ENCODE measurements around the gene HECW1. TPM values are rescaled to one million over a fixed set of nuclear protein-coding genes. Genes with fewer than 3 reads are reported as not detected.

Gene HECW1
- total and polyA plus RNA-seq, 2 of the 13 experiments (the other 11 are each of a cell fraction or from before 2014, with no cell fraction given) = not detected

DNA sequence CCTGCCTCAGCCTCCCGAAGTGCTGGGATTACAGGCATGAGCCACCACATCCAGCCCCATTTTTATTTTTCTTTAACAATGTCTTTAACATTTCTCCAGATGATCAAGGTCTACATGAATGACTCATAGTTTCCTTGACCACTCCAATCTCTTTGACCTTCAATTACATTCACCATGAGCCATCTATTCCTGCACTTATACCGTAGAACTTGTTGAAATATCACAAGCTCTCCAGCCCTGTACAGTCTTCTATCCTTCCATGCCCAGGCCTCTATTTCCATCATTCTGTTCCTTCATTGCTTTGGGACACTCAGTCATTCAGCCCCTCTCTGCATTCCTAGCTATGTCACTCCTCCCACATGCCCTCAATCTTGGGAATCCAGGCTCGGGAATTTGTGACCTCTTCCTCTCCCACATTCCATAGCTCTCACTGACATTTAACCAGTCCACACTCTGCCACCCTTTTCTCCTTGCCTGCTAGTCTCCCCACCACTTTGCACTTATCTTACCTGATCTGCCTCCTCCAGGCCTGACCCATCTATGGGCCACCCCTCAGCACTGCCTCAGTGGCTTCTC, 318.7 kb downstream of the HECW1 start:
- no peaks in the 10 kb centered on the region for H3K9me3 ChIP-seq (ENCODE audit: low read length)
- DNase-seq (ENCODE audit: low spot score) = no peak
- 10% methylated on average over 3 of the region's 3 CpGs for WGBS (ENCODE audit: low lambda C conversion rate)
- H3K4me2 ChIP-seq (ENCODE audit: low read depth, low read length) = no peak overlapping the region
- H3K27ac ChIP-seq (ENCODE audit: extremely low read length, insufficient read depth, low read length) = no peak overlapping the region
- no peaks in the 10 kb centered on the region for H3K79me2 ChIP-seq (ENCODE audit: insufficient read depth, low read length)
- no peak overlapping the region for H3K4me3 ChIP-seq (replicated peaks in 1 of 3; ENCODE audit: insufficient read depth in 1 of 3, low read depth in 2 of 3, low read length in 3 of 3)
- no peak for TF ChIP-seq GFI1 (CRISPR knock-in tag; IDR thresholded peaks at IDR 0.05; ENCODE audit: borderline replicate concordance)
- no peak for TF ChIP-seq NFKBIZ (CRISPR knock-in tag; IDR thresholded peaks at IDR 0.05)
- intact Hi-C loops (cut with micrococcal nuclease; ENCODE audit: unreplicated experiment) (no loop called here), in situ Hi-C loops (cut with HindIII; ENCODE audit: extremely low pct_ligation_motif_present, low pct_unique_long_range_greater_than_20kb) (loop anchor here (10.0 kb wide), 1 partner anchor 486 kb away; no protein-coding TSS in a partner anchor)
- H3K4me1 ChIP-seq (ENCODE audit: insufficient read depth, low read length) = no peaks in the 10 kb centered on the region
- no TSS peak for BruUV-seq (replicated peaks)
- ATAC-seq = no peak
- H3K36me3 ChIP-seq (replicated peaks in 1 of 2; ENCODE audit: control insufficient read depth in 1 of 2, insufficient read depth in 2 of 2, low read length in 2 of 2) = no peaks in the 10 kb centered on the region
- POLR2A ChIA-PET = no interaction called here
- H3K27me3 ChIP-seq (ENCODE audit: control insufficient read depth in 1 of 2, insufficient read depth in 2 of 2, low read length in 2 of 2) = no peaks in the 10 kb centered on the region
- FAIRE-seq = no peak
- no peak overlapping the region for H3K9ac ChIP-seq (ENCODE audit: insufficient read depth, low read depth, low read length)
- CTCF ChIA-PET (ENCODE audit: low intra/inter-chr PET ratio, low total read pairs) = no interaction called here
- H4K20me1 ChIP-seq (ENCODE audit: insufficient read depth, low read length) = no peaks in the 10 kb centered on the region
- no peak overlapping the region for H2AFZ ChIP-seq (ENCODE audit: low read length)

DNA sequence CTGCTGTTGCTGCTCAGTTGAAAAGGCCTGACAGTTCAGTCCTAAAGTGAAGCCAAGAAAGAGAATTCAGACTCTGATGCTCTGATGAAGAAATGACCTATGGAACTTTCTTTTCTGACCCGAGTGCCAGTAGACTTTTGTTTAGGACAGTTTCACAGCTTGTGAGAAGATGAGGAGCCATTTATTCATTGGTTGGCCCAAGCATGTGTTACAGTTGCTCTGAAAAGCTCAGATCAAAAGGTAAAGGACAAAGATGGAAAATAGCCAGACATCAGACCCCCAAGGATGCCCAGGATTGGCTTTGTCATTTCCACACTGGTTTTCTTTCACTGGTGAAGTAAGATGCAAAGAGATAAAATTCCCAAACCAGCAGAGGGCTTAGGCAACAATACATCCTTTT, 321.2 kb downstream of the HECW1 start:
- intact Hi-C loops (cut with micrococcal nuclease; ENCODE audit: unreplicated experiment) = no loop called here
- in situ Hi-C loops (cut with HindIII; ENCODE audit: extremely low pct_ligation_motif_present, low pct_unique_long_range_greater_than_20kb) = loop anchor here (10.0 kb wide), 1 partner anchor 489 kb away; no protein-coding TSS in a partner anchor
- DNase-seq (ENCODE audit: low spot score) (no peak), ATAC-seq (no peak), FAIRE-seq (no peak)
- Histone ChIP-seq H4K20me1 (ENCODE audit: insufficient read depth, low read length) (no peaks in the 10 kb centered on the region), H2AFZ (ENCODE audit: low read length) (no peak overlapping the region), H3K4me1 (ENCODE audit: insufficient read depth, low read length) (peaks cover 17% of the 10 kb centered on the region), H3K79me2 (ENCODE audit: insufficient read depth, low read length) (no peaks in the 10 kb centered on the region), H3K9me3 (ENCODE audit: low read length) (no peaks in the 10 kb centered on the region), H3K4me3 (replicated peaks in 1 of 3; ENCODE audit: insufficient read depth in 1 of 3, low read depth in 2 of 3, low read length in 3 of 3) (no peak overlapping the region), H3K27me3 (ENCODE audit: control insufficient read depth in 1 of 2, insufficient read depth in 2 of 2, low read length in 2 of 2) (no peaks in the 10 kb centered on the region), H3K27ac (ENCODE audit: extremely low read length, insufficient read depth, low read length) (no peak overlapping the region), H3K36me3 (replicated peaks in 1 of 2; ENCODE audit: control insufficient read depth in 1 of 2, insufficient read depth in 2 of 2, low read length in 2 of 2) (no peaks in the 10 kb centered on the region), H3K9ac (ENCODE audit: insufficient read depth, low read depth, low read length) (no peak overlapping the region), H3K4me2 (ENCODE audit: low read depth, low read length) (no peak overlapping the region)
- BruUV-seq (replicated peaks) = no TSS peak
- ChIA-PET POLR2A (no interaction called here), CTCF (ENCODE audit: low intra/inter-chr PET ratio, low total read pairs) (no interaction called here)
- TF ChIP-seq NFE2 (CRISPR knock-in tag; IDR thresholded peaks at IDR 0.05) (no peak), RFX5 (IDR thresholded peaks at IDR 0.05; ENCODE audit: low read depth, low read length) (no peak), NR2C2 (CRISPR knock-in tag; IDR thresholded peaks at IDR 0.05; ENCODE audit: borderline replicate concordance) (no peak), GATAD2A (CRISPR knock-in tag; IDR thresholded peaks at IDR 0.05) (no peak), RBM22 (optimal IDR thresholded peaks at IDR 0.05; ENCODE audit: low read length) (no peak), ZNF878 (CRISPR knock-in tag; IDR thresholded peaks at IDR 0.05) (no peak)
- TF ChIP-seq, protein P1, sequence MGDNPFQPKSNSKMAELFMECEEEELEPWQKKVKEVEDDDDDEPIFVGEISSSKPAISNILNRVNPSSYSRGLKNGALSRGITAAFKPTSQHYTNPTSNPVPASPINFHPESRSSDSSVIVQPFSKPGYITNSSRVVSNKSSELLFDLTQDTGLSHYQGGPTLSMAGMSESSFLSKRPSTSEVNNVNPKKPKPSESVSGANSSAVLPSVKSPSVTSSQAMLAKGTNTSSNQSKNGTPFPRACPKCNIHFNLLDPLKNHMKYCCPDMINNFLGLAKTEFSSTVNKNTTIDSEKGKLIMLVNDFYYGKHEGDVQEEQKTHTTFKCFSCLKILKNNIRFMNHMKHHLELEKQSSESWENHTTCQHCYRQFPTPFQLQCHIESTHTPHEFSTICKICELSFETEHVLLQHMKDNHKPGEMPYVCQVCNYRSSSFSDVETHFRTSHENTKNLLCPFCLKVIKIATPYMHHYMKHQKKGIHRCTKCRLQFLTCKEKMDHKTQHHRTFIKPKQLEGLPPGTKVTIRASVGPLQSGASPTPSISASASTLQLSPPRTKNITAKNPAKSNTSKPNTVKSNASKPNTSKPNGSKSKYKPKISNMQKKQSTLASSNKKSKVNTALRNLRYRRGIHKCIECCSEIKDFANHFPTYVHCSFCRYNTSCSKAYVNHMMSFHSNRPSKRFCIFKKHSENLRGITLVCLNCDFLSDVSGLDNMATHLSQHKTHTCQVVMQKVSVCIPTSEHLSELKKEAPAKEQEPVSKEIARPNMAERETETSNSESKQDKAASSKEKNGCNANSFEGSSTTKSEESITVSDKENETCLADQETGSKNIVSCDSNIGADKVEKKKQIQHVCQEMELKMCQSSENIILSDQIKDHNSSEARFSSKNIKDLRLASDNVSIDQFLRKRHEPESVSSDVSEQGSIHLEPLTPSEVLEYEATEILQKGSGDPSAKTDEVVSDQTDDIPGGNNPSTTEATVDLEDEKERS (CRISPR knock-in tag; IDR thresholded peaks at IDR 0.05) = no peak
- TF ChIP-seq, protein P2, sequence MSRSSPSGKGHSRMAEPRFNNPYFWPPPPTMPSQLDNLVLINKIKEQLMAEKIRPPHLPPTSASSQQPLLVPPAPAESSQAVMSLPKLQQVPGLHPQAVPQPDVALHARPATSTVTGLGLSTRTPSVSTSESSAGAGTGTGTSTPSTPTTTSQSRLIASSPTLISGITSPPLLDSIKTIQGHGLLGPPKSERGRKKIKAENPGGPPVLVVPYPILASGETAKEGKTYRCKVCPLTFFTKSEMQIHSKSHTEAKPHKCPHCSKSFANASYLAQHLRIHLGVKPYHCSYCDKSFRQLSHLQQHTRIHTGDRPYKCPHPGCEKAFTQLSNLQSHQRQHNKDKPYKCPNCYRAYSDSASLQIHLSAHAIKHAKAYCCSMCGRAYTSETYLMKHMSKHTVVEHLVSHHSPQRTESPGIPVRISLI (CRISPR knock-in tag; IDR thresholded peaks at IDR 0.05; ENCODE audit: borderline replicate concordance) = no peak
- 13% methylated on average over 1 of the region's 1 CpG for WGBS (ENCODE audit: low lambda C conversion rate)

Measured in HepG2 (cell line).